Colon (tissue), 2 donors: Measurements from ENCODE around the gene OR8B12.
"Not testable (repeated sequence)": the region's sequence is repeated elsewhere in the genome, so short reads cannot be mapped to it uniquely, and the experiment has no call there.

Experiments used
- FAIRE-seq: peaks from 2 replicates; lab custom pipeline; 2012; peaks lifted over from hg19 to GRCh38; lab: Jason Lieb, UNC
- donor health status: control.
- donor health status: control.

Gene OR8B12

GRCh38 chr11:124519850-124520549, 23.5 kb downstream of the OR8B12 start:
- FAIRE-seq, result no peak

GRCh38 chr11:124518989-124519451, 24.4 kb downstream of the OR8B12 start:
- FAIRE-seq, result no peak

GRCh38 chr11:124517314-124517713, 26.1 kb downstream of the OR8B12 start:
- FAIRE-seq, result no peak

- not testable (repeated sequence) for FAIRE-seq
Measured at GRCh38 chr11:124514675-124515074, 28.8 kb downstream of the OR8B12 start.

- FAIRE-seq, result no peak
Measured at GRCh38 chr11:124514131-124514530, 29.3 kb downstream of the OR8B12 start.

GRCh38 chr11:124511745-124512144, 31.7 kb downstream of the OR8B12 start:
- FAIRE-seq, result no peak

GRCh38 chr11:124510279-124510678, 33.2 kb downstream of the OR8B12 start:
- FAIRE-seq, result no peak

GRCh38 chr11:124499711-124500110, 43.7 kb downstream of the OR8B12 start:
- no peak for FAIRE-seq

GRCh38 chr11:124493016-124493655, 50.3 kb downstream of the OR8B12 start:
- no peak for FAIRE-seq
